Measurements from ENCODE around the gene HYDIN. TPM values are rescaled to one million over a fixed set of nuclear protein-coding genes. Genes with fewer than 3 reads are reported as not detected.

The HYDIN gene
- total and polyA plus RNA-seq, 2 experiments from 2014 or later = 3.1 to 7.7 TPM

- Mint-ChIP-seq H3K4me3 (no peak overlapping the region), H3K27me3 (ENCODE audit: insufficient read depth, low read depth, poor library complexity) (no peaks in the 10 kb centered on the region), H3K36me3 (ENCODE audit: low read depth) (no peaks in the 10 kb centered on the region), H3K27ac (no peak overlapping the region), H3K9me3 (no peaks in the 10 kb centered on the region), H3K4me1 (peaks cover 23% of the 10 kb centered on the region)
- H3K79me2 ChIP-seq (replicated peaks; ENCODE audit: insufficient read depth) = no peaks in the 10 kb centered on the region
- H3F3A ChIP-seq (replicated peaks; ENCODE audit: low read depth) = no peaks in the 10 kb centered on the region
- H3K4me1 ChIP-seq (ENCODE audit: insufficient read depth) = peaks cover 35% of the 10 kb centered on the region
- peak overlapping the region; percentile 3 for H3K4me2 ChIP-seq
- H3K27me3 ChIP-seq (ENCODE audit: insufficient read depth) = no peaks in the 10 kb centered on the region
- no peak overlapping the region for H3K4me3 ChIP-seq
- H3K36me3 ChIP-seq (ENCODE audit: insufficient read depth) = no peaks in the 10 kb centered on the region
- ATAC-seq = no peak
- H3K27ac ChIP-seq (ENCODE audit: low read depth) = peak overlapping the region; percentile 57
- no peak overlapping the region for H2AFZ ChIP-seq
- no peak for TF ChIP-seq EZH2 (IDR thresholded peaks at IDR 0.05; ENCODE audit: low read depth, unreplicated experiment)
- TF ChIP-seq ZNF331 (CRISPR knock-in tag; IDR thresholded peaks at IDR 0.05; ENCODE audit: low read depth) = no peak
- TF ChIP-seq NANOG (IDR thresholded peaks at IDR 0.05; ENCODE audit: borderline replicate concordance) = no peak
- no peak for TF ChIP-seq CREB1 (CRISPR knock-in tag; IDR thresholded peaks at IDR 0.05; ENCODE audit: low read depth)
- no peak for TF ChIP-seq ZNF114 (CRISPR knock-in tag; IDR thresholded peaks at IDR 0.05)
- no peak for TF ChIP-seq POLR2AphosphoS5 (IDR thresholded peaks at IDR 0.05; ENCODE audit: low read depth)
- no peak for TF ChIP-seq JUNB (IDR thresholded peaks at IDR 0.05; ENCODE audit: unreplicated experiment)
- TF ChIP-seq EZH2phosphoT487 (IDR thresholded peaks at IDR 0.05; ENCODE audit: unreplicated experiment) = no peak
- TF ChIP-seq ETS1 (IDR thresholded peaks at IDR 0.05) = no peak
- no peak for TF ChIP-seq REST (IDR thresholded peaks at IDR 0.05; ENCODE audit: unreplicated experiment)
- TF ChIP-seq CTCF (conservative IDR thresholded peaks at IDR 0.05; ENCODE audit: low read depth in 2 of 2) = no peak
- TF ChIP-seq ZNF462 (CRISPR knock-in tag; IDR thresholded peaks at IDR 0.05) = no peak
- TF ChIP-seq STAT1 (IDR thresholded peaks at IDR 0.05; ENCODE audit: unreplicated experiment) = no peak
- no peaks in the 10 kb centered on the region for H4K20me1 ChIP-seq (replicated peaks; ENCODE audit: insufficient read depth)
- DNase-seq (ENCODE audit: low spot score) = no peak
- peaks cover 10% of the 10 kb centered on the region; the same call in 1 of the 2 replicates for H3K9me2 ChIP-seq (ENCODE audit: insufficient read depth)
These were observed 25.2 kb upstream of the HYDIN start for GRCh38 chr16:71255721-71256120.

All from GM23338 (cell line).